ENCODE data around the gene IL17RD.
A peak's percentile ranks its signal among the peaks of the same experiment; 100 is the strongest.

Gene IL17RD

DNA sequence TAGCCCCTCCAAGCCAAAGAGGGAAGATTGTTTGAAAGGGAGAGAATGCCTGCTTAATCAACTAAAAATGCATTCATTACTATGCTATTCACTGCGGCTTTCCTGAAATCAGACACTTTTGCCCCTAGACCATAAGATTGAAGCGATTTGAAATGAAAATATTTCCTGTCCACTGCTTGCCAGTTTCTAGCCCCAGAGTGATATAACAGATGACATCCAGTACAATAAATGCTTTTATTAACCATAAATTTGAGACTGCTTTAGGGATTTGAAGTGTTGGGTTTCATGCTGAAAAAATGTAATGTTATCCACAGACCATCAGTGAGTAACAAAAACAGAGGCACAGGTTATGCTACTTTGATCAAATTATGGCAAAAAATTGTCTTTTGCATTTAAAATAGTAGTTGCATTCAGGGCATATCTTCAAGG lies 14.1 kb downstream of the IL17RD start:
- H3K36me3 ChIP-seq (replicated peaks in 1 of 2; ENCODE audit: control insufficient read depth in 2 of 2, insufficient read depth in 2 of 2, low read length in 2 of 2): peaks cover 3 to 15% of the 10 kb centered on the region in 2 donors
- H2AK5ac ChIP-seq (ENCODE audit: low read depth, low read length): no peak overlapping the region
- no peak overlapping the region for H3K4me2 ChIP-seq (ENCODE audit: insufficient read depth, low read length, poor library complexity, severe bottlenecking)
- no peak overlapping the region for H2BK5ac ChIP-seq (ENCODE audit: low read length)
- no peak overlapping the region for H3K9ac ChIP-seq (ENCODE audit: low read depth, low read length, poor library complexity)
- no peak overlapping the region for H4K91ac ChIP-seq (ENCODE audit: low read depth, low read length, poor library complexity)
- H3K9me3 ChIP-seq (replicated peaks in 1 of 2; ENCODE audit: control insufficient read depth in 2 of 2, insufficient read depth in 1 of 2, low read depth in 1 of 2, low read length in 2 of 2): no peaks in the 10 kb centered on the region
- H2AFZ ChIP-seq (ENCODE audit: low read length): no peak overlapping the region
- peaks cover 27 to 40% of the 10 kb centered on the region in 2 donors for H3K4me1 ChIP-seq (ENCODE audit: control insufficient read depth in 2 of 2, insufficient read depth in 1 of 2, low read depth in 1 of 2, low read length in 2 of 2)
- H2BK120ac ChIP-seq (ENCODE audit: low read depth, low read length): no peak overlapping the region
- DNase-seq (ENCODE audit: low spot score): no peak
- no peak overlapping the region for H4K8ac ChIP-seq (ENCODE audit: low read depth, low read length)
- H3K23ac ChIP-seq (ENCODE audit: low read depth, low read length, poor library complexity): no peak overlapping the region
- peak overlapping the region in 1 of 2 donors; percentile 34 for H3K4me3 ChIP-seq (ENCODE audit: low read length in 2 of 2)
- H3K79me1 ChIP-seq (ENCODE audit: low read depth, low read length): peaks cover 6% of the 10 kb centered on the region
- no peak overlapping the region for H3K18ac ChIP-seq (ENCODE audit: low read length)
- H2BK15ac ChIP-seq (ENCODE audit: low read length): no peak overlapping the region
- no peak overlapping the region for H3K27ac ChIP-seq (replicated peaks; ENCODE audit: low read length)
- WGBS, 2 donors (ENCODE audit: extremely low coverage in 2 of 2, insufficient read length in 2 of 2, insufficient replicate concordance in 1 of 2): no CpG with 5 or more reads among the region's 2 CpGs
- no peak overlapping the region for H3K14ac ChIP-seq (ENCODE audit: low read length)
- no peaks in the 10 kb centered on the region for H3K27me3 ChIP-seq (ENCODE audit: control insufficient read depth in 3 of 3, insufficient read depth in 3 of 3, low read depth in 1 of 3, low read length in 3 of 3)
- H3K4ac ChIP-seq (ENCODE audit: low read length): no peak overlapping the region
- H2BK12ac ChIP-seq (ENCODE audit: low read length): no peak overlapping the region

DNA sequence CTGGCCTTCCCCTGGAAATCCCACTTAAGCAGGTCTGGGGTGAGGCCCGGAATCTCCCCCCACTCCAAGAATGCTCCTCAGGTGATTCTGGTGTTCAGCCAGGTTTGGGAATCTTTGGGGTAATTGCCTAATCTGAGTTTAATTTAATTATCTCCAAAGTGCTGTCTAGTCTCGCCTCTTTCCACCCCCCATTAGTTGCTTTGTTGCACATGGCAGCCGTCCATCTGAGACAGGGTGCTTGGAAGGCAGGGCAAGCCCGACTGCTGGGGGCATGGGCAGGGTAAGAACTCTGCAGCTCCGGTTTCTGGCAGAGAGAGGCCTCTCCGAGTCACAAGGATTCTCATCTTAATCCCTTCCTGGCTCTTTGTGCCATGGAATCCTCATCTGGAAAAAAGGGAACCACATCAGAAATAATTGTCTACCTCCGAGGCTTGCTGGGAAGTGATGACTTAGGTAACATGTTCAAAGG lies 15.0 kb downstream of the IL17RD start:
- Histone ChIP-seq H2BK120ac (ENCODE audit: low read depth, low read length) (no peak overlapping the region), H3K4me1 (ENCODE audit: control insufficient read depth in 2 of 2, insufficient read depth in 1 of 2, low read depth in 1 of 2, low read length in 2 of 2) (peaks cover 25 to 38% of the 10 kb centered on the region in 2 donors), H3K9ac (ENCODE audit: low read depth, low read length, poor library complexity) (no peak overlapping the region), H3K79me1 (ENCODE audit: low read depth, low read length) (peaks cover 6% of the 10 kb centered on the region), H3K4me3 (ENCODE audit: low read length in 2 of 2) (no peak overlapping the region), H3K9me3 (replicated peaks in 1 of 2; ENCODE audit: control insufficient read depth in 2 of 2, insufficient read depth in 1 of 2, low read depth in 1 of 2, low read length in 2 of 2) (no peaks in the 10 kb centered on the region), H3K27ac (replicated peaks; ENCODE audit: low read length) (peak overlapping the region; percentile 58), H3K18ac (ENCODE audit: low read length) (no peak overlapping the region), H3K4ac (ENCODE audit: low read length) (no peak overlapping the region), H3K36me3 (replicated peaks in 1 of 2; ENCODE audit: control insufficient read depth in 2 of 2, insufficient read depth in 2 of 2, low read length in 2 of 2) (peaks cover 3 to 15% of the 10 kb centered on the region in 2 donors), H2AFZ (ENCODE audit: low read length) (no peak overlapping the region), H3K14ac (ENCODE audit: low read length) (no peak overlapping the region), H4K91ac (ENCODE audit: low read depth, low read length, poor library complexity) (no peak overlapping the region), H3K23ac (ENCODE audit: low read depth, low read length, poor library complexity) (no peak overlapping the region), H2BK12ac (ENCODE audit: low read length) (no peak overlapping the region), H2AK5ac (ENCODE audit: low read depth, low read length) (no peak overlapping the region), H2BK15ac (ENCODE audit: low read length) (no peak overlapping the region), H3K4me2 (ENCODE audit: insufficient read depth, low read length, poor library complexity, severe bottlenecking) (peak overlapping the region; percentile 2), H4K8ac (ENCODE audit: low read depth, low read length) (no peak overlapping the region), H3K27me3 (ENCODE audit: control insufficient read depth in 3 of 3, insufficient read depth in 3 of 3, low read depth in 1 of 3, low read length in 3 of 3) (no peaks in the 10 kb centered on the region), H2BK5ac (ENCODE audit: low read length) (no peak overlapping the region)
- WGBS, 2 donors (ENCODE audit: extremely low coverage in 2 of 2, insufficient read length in 2 of 2, insufficient replicate concordance in 1 of 2): no CpG with 5 or more reads among the region's 7 CpGs
- no peak for DNase-seq (ENCODE audit: low spot score)

DNA sequence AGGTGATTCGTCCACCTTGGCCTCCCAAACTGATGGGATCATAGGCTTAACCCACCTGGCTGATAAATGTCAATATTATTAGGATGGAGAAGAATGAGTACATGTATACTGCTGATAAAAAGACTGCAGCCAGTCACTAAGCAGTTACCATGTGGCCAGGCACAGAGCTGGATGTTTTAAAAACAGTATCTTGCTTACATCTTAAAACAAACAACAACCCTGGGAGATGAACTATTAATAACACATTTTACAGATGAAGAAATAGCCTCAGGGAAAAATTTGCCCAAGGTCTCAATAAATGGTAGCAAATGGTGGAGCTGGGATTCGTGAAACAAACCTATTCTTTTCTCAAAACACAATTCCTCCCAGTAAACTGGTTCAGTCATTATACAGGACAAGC lies 18.1 kb downstream of the IL17RD start:
- no peaks in the 10 kb centered on the region for H3K27me3 ChIP-seq (ENCODE audit: control insufficient read depth in 3 of 3, insufficient read depth in 3 of 3, low read depth in 1 of 3, low read length in 3 of 3)
- no peak overlapping the region for H2AFZ ChIP-seq (ENCODE audit: low read length)
- H3K23ac ChIP-seq (ENCODE audit: low read depth, low read length, poor library complexity): no peak overlapping the region
- no CpG with 5 or more reads among the region's 2 CpGs for WGBS, 2 donors (ENCODE audit: extremely low coverage in 2 of 2, insufficient read length in 2 of 2, insufficient replicate concordance in 1 of 2)
- no peak overlapping the region for H2BK12ac ChIP-seq (ENCODE audit: low read length)
- H2BK5ac ChIP-seq (ENCODE audit: low read length): no peak overlapping the region
- H3K14ac ChIP-seq (ENCODE audit: low read length): no peak overlapping the region
- H3K4me1 ChIP-seq (ENCODE audit: control insufficient read depth in 2 of 2, insufficient read depth in 1 of 2, low read depth in 1 of 2, low read length in 2 of 2): peaks cover 19 to 29% of the 10 kb centered on the region in 2 donors
- no peak overlapping the region for H2AK5ac ChIP-seq (ENCODE audit: low read depth, low read length)
- no peak overlapping the region for H4K8ac ChIP-seq (ENCODE audit: low read depth, low read length)
- no peak overlapping the region for H3K4me2 ChIP-seq (ENCODE audit: insufficient read depth, low read length, poor library complexity, severe bottlenecking)
- H3K4me3 ChIP-seq (ENCODE audit: low read length in 2 of 2): no peak overlapping the region
- H3K9ac ChIP-seq (ENCODE audit: low read depth, low read length, poor library complexity): no peak overlapping the region
- H3K4ac ChIP-seq (ENCODE audit: low read length): no peak overlapping the region
- H2BK120ac ChIP-seq (ENCODE audit: low read depth, low read length): no peak overlapping the region
- H3K36me3 ChIP-seq (replicated peaks in 1 of 2; ENCODE audit: control insufficient read depth in 2 of 2, insufficient read depth in 2 of 2, low read length in 2 of 2): peaks cover 3 to 23% of the 10 kb centered on the region in 2 donors
- peaks cover 9% of the 10 kb centered on the region for H3K79me1 ChIP-seq (ENCODE audit: low read depth, low read length)
- DNase-seq (ENCODE audit: low spot score): no peak
- no peak overlapping the region for H3K18ac ChIP-seq (ENCODE audit: low read length)
- no peak overlapping the region for H3K27ac ChIP-seq (replicated peaks; ENCODE audit: low read length)
- no peak overlapping the region for H4K91ac ChIP-seq (ENCODE audit: low read depth, low read length, poor library complexity)
- H2BK15ac ChIP-seq (ENCODE audit: low read length): no peak overlapping the region
- H3K9me3 ChIP-seq (replicated peaks in 1 of 2; ENCODE audit: control insufficient read depth in 2 of 2, insufficient read depth in 1 of 2, low read depth in 1 of 2, low read length in 2 of 2): no peaks in the 10 kb centered on the region

DNA sequence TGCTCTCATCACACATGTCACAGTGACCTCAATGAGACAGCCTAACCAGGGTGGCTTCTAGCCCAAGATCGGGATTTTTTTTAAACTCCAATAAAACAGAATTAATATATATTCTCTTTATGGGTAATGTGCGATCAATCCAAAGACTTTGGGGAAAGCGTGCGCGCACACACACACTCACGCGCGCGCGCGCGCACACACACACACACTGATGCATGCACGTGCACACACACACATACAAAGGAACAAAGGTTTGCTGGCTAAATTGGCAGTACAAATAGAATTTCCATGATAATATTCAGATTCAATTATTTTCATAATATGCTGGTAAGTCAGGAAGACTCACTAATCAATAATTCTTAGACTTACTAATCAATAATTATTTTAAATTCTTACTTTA lies 19.3 kb downstream of the IL17RD start:
- H3K18ac ChIP-seq (ENCODE audit: low read length): no peak overlapping the region
- H2AK5ac ChIP-seq (ENCODE audit: low read depth, low read length): no peak overlapping the region
- H3K9ac ChIP-seq (ENCODE audit: low read depth, low read length, poor library complexity): no peak overlapping the region
- no peak overlapping the region for H3K4ac ChIP-seq (ENCODE audit: low read length)
- no peak overlapping the region for H3K27ac ChIP-seq (replicated peaks; ENCODE audit: low read length)
- H4K8ac ChIP-seq (ENCODE audit: low read depth, low read length): no peak overlapping the region
- H3K14ac ChIP-seq (ENCODE audit: low read length): no peak overlapping the region
- no peak overlapping the region for H2BK120ac ChIP-seq (ENCODE audit: low read depth, low read length)
- H3K4me1 ChIP-seq (ENCODE audit: control insufficient read depth in 2 of 2, insufficient read depth in 1 of 2, low read depth in 1 of 2, low read length in 2 of 2): peaks cover 8 to 20% of the 10 kb centered on the region in 2 donors
- H3K4me3 ChIP-seq (ENCODE audit: low read length in 2 of 2): no peak overlapping the region
- no peak overlapping the region for H2AFZ ChIP-seq (ENCODE audit: low read length)
- H2BK12ac ChIP-seq (ENCODE audit: low read length): no peak overlapping the region
- H3K27me3 ChIP-seq (ENCODE audit: control insufficient read depth in 3 of 3, insufficient read depth in 3 of 3, low read depth in 1 of 3, low read length in 3 of 3): no peaks in the 10 kb centered on the region
- H2BK5ac ChIP-seq (ENCODE audit: low read length): no peak overlapping the region
- no peak overlapping the region for H2BK15ac ChIP-seq (ENCODE audit: low read length)
- no peak overlapping the region for H3K23ac ChIP-seq (ENCODE audit: low read depth, low read length, poor library complexity)
- peaks cover 3 to 23% of the 10 kb centered on the region in 2 donors for H3K36me3 ChIP-seq (replicated peaks in 1 of 2; ENCODE audit: control insufficient read depth in 2 of 2, insufficient read depth in 2 of 2, low read length in 2 of 2)
- no peak overlapping the region for H3K4me2 ChIP-seq (ENCODE audit: insufficient read depth, low read length, poor library complexity, severe bottlenecking)
- H3K79me1 ChIP-seq (ENCODE audit: low read depth, low read length): peaks cover 9% of the 10 kb centered on the region
- H3K9me3 ChIP-seq (replicated peaks in 1 of 2; ENCODE audit: control insufficient read depth in 2 of 2, insufficient read depth in 1 of 2, low read depth in 1 of 2, low read length in 2 of 2): no peaks in the 10 kb centered on the region
- no peak overlapping the region for H4K91ac ChIP-seq (ENCODE audit: low read depth, low read length, poor library complexity)
- no peak for DNase-seq (ENCODE audit: low spot score)
- no CpG with 5 or more reads among the region's 13 CpGs for WGBS, 2 donors (ENCODE audit: extremely low coverage in 2 of 2, insufficient read length in 2 of 2, insufficient replicate concordance in 1 of 2)
